Esophagus muscularis mucosa (tissue), 4 donors: ENCODE data around the gene ACY1.

ENCODE experiments used
- CTCF ChIP-seq, 3 experiments: fragments of 200-600 bp in 2 of 3; fragments of 450-650 bp in 1 of 3; sonication (generic) in 2 of 3; IDR thresholded peaks; one replicate each; pipeline ENCODE4 v1.5.1; 2017 to 2019; ENCODE audit warnings: antibody characterized with exemption in 3 of 3, mild to moderate bottlenecking in 2 of 3, moderate library complexity in 1 of 3
- EP300 ChIP-seq: sonication (generic); formaldehyde crosslinking; IDR thresholded peaks from one replicate; pipeline ENCODE4 v1.6.1; 2017; ENCODE audit warnings: antibody characterized with exemption
- POLR2A ChIP-seq: fragments of 450-650 bp; IDR thresholded peaks from one replicate; pipeline ENCODE4 v1.6.1; 2017; ENCODE audit warnings: antibody characterized with exemption, moderate library complexity, mild to moderate bottlenecking, low read depth
- POLR2AphosphoS5 ChIP-seq, 2 donors: sonication (generic); formaldehyde crosslinking; IDR thresholded peaks; one replicate each; pipeline ENCODE4 v1.6.1; 2017; ENCODE audit warnings: antibody characterized with exemption in 2 of 2

DNA sequence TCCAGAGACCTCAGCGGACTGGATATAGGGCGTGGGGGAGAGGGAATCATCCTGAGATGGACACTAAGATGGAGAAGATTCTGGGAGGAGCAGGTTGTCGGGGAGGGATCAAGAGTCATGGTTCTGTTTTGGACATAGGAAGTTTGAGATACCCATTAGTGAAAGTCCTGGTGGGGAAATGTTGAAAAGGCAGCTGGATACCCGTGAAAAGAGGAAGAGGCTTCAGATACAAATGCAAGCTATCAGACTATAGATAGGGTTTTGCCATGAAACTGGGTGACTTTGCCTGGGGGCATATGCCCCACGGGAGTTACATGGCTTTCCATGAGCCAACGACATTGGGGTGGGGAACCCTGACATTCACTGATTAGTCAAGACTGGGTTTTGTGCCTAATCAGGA, 29.2 kb upstream of the ACY1 start:
- TF ChIP-seq CTCF (IDR thresholded peaks at IDR 0.05): no peak
- no peak for TF ChIP-seq POLR2A
- no peak for TF ChIP-seq EP300
- TF ChIP-seq POLR2AphosphoS5 (IDR thresholded peaks at IDR 0.05): no peak
